WTC11 (cell line): ENCODE measurements around the gene PARVB. TPM values are rescaled to one million over a fixed set of nuclear protein-coding genes. Genes with fewer than 3 reads are reported as not detected.

ENCODE experiments used
- ATAC-seq: fragments of 200-7000 bp; cut with Tn5 transposase; 2 replicates; pipeline ENCODE4 v1.10.0; 2021; ENCODE audit warnings: mild to moderate bottlenecking, moderate library complexity
- CTCF ChIA-PET: fragments of 300-600 bp; sonication (Branson Sonifier 250); formaldehyde crosslinking; loops from one replicate; lab custom pipeline; 2021; ENCODE audit warnings: antibody characterized with exemption; lab: Charles Lee
- POLR2A ChIA-PET: fragments of 350-600 bp; sonication (Branson Sonifier 250); formaldehyde crosslinking; loops from one replicate; lab custom pipeline; 2021; ENCODE audit warnings: antibody characterized with exemption; lab: Charles Lee
- DNase-seq: peaks from one replicate; pipeline ENCODE4 v3.0.0; 2021; ENCODE audit warnings: low spot score
- H3K27ac Mint-ChIP-seq: 2 replicates; pipeline ENCODE4 v1.8.0; 2021; ENCODE audit warnings: mixed read lengths
- H3K27me3 Mint-ChIP-seq: 2 replicates; pipeline ENCODE4 v1.8.0; 2021; ENCODE audit warnings: low read depth, mild to moderate bottlenecking, moderate library complexity, mixed read lengths
- H3K36me3 Mint-ChIP-seq: 2 replicates; pipeline ENCODE4 v1.8.0; 2021; ENCODE audit warnings: mixed read lengths
- H3K4me1 Mint-ChIP-seq: 2 replicates; pipeline ENCODE4 v1.8.0; 2022; ENCODE audit warnings: mixed read lengths
- H3K4me3 Mint-ChIP-seq: 2 replicates; pipeline ENCODE4 v1.8.0; 2021; ENCODE audit warnings: mild to moderate bottlenecking, moderate library complexity, mixed read lengths
- H3K9me3 Mint-ChIP-seq: 2 replicates; pipeline ENCODE4 v1.8.0; 2021; ENCODE audit warnings: mixed read lengths
- ELF4 ChIP-seq: sonication (generic); formaldehyde crosslinking; IDR thresholded peaks from 2 replicates; pipeline ENCODE4 v1.8.1; 2022; ENCODE audit warnings: low read depth, mild to moderate bottlenecking, moderate library complexity, missing genetic modification reagents
- FOXJ3 ChIP-seq: sonication (generic); formaldehyde crosslinking; IDR thresholded peaks from 2 replicates; pipeline ENCODE4 v1.9.0; 2021; ENCODE audit warnings: missing genetic modification reagents, mild to moderate bottlenecking, borderline replicate concordance
- FOXP1 ChIP-seq: sonication (generic); formaldehyde crosslinking; IDR thresholded peaks from 2 replicates; pipeline ENCODE4 v1.8.0; 2022; ENCODE audit warnings: missing genetic modification reagents, mild to moderate bottlenecking, moderate library complexity, borderline replicate concordance
- GABPB1 ChIP-seq: sonication (generic); formaldehyde crosslinking; IDR thresholded peaks from 2 replicates; pipeline ENCODE4 v1.8.1; 2023; ENCODE audit warnings: mild to moderate bottlenecking, missing genetic modification reagents
- HMGA2 ChIP-seq: fragments of 250-450 bp; sonication (Bioruptor Pico); IDR thresholded peaks from 2 replicates; pipeline ENCODE4 v1.4.0; 2021; ENCODE audit warnings: mild to moderate bottlenecking, moderate library complexity
- KAT7 ChIP-seq: sonication (generic); formaldehyde crosslinking; IDR thresholded peaks from 2 replicates; pipeline ENCODE4 v1.8.1; 2023; ENCODE audit warnings: missing genetic modification reagents, mild to moderate bottlenecking, borderline replicate concordance
- TCF7 ChIP-seq: sonication (generic); formaldehyde crosslinking; IDR thresholded peaks from 2 replicates; pipeline ENCODE4 v1.8.0; 2022; ENCODE audit warnings: mild to moderate bottlenecking, low read depth, missing genetic modification reagents, moderate library complexity
- TEAD1 ChIP-seq: sonication (generic); formaldehyde crosslinking; IDR thresholded peaks from 2 replicates; pipeline ENCODE4 v1.8.0; 2022; ENCODE audit warnings: mild to moderate bottlenecking, missing genetic modification reagents
- ZBTB21 ChIP-seq: sonication (generic); formaldehyde crosslinking; IDR thresholded peaks from 2 replicates; pipeline ENCODE4 v1.8.1; 2023; ENCODE audit warnings: mild to moderate bottlenecking, missing genetic modification reagents, borderline replicate concordance
- ZNF138 ChIP-seq: sonication (generic); formaldehyde crosslinking; conservative IDR thresholded peaks from 2 replicates; pipeline ENCODE4 v1.8.1; 2022; ENCODE audit warnings: mild to moderate bottlenecking, moderate library complexity, missing genetic modification reagents
- ZNF263 ChIP-seq: sonication (generic); formaldehyde crosslinking; IDR thresholded peaks from 2 replicates; pipeline ENCODE4 v1.8.1; 2022; ENCODE audit warnings: low read depth, mild to moderate bottlenecking, moderate library complexity, missing genetic modification reagents
- ZNF671 ChIP-seq: fragments of 250-450 bp; sonication (Bioruptor Pico); IDR thresholded peaks from 2 replicates; pipeline ENCODE4 v1.8.0; 2021; ENCODE audit warnings: mild to moderate bottlenecking
- total RNA-seq: library from RNA; stranded (reverse); gene quantifications from 3 replicates; pipeline ENCODE4 v1.2.3, GENCODE V29; 2021
- TF ChIP-seq, protein P1 (sequence below): sonication (generic); formaldehyde crosslinking; IDR thresholded peaks from 2 replicates; pipeline ENCODE4 v1.8.1; 2022; ENCODE audit warnings: low read depth, missing genetic modification reagents, borderline replicate concordance
- TF ChIP-seq, protein P2 (sequence below): sonication (generic); formaldehyde crosslinking; IDR thresholded peaks from 2 replicates; pipeline ENCODE4 v1.8.1; 2022; ENCODE audit warnings: missing genetic modification reagents, borderline replicate concordance
- TF ChIP-seq, protein P3 (sequence below): sonication (generic); formaldehyde crosslinking; IDR thresholded peaks from 2 replicates; pipeline ENCODE4 v1.8.1; 2022; ENCODE audit warnings: mild to moderate bottlenecking, missing genetic modification reagents, moderate library complexity, borderline replicate concordance
- TF ChIP-seq, protein P4 (sequence below): sonication (generic); formaldehyde crosslinking; conservative IDR thresholded peaks from 2 replicates; pipeline ENCODE4 v1.8.1; 2022; ENCODE audit warnings: mild to moderate bottlenecking, missing genetic modification reagents
- TF ChIP-seq, protein P5 (sequence below): sonication (generic); formaldehyde crosslinking; IDR thresholded peaks from 2 replicates; pipeline ENCODE4 v1.8.1; 2023; ENCODE audit warnings: mild to moderate bottlenecking, moderate library complexity, missing genetic modification reagents
- TF ChIP-seq, protein P6 (sequence below): sonication (generic); formaldehyde crosslinking; conservative IDR thresholded peaks from 2 replicates; pipeline ENCODE4 v1.8.1; 2023; ENCODE audit warnings: mild to moderate bottlenecking, low read depth, missing genetic modification reagents, moderate library complexity
- TF ChIP-seq, protein P7 (sequence below): sonication (generic); formaldehyde crosslinking; IDR thresholded peaks from 2 replicates; pipeline ENCODE4 v1.8.0; 2022; ENCODE audit warnings: mild to moderate bottlenecking, missing genetic modification reagents
- TF ChIP-seq, protein P8 (sequence below): sonication (generic); formaldehyde crosslinking; IDR thresholded peaks from 2 replicates; pipeline ENCODE4 v1.8.0; 2023; ENCODE audit warnings: missing genetic modification reagents

PARVB gene
- total RNA-seq, 1 experiment from 2014 or later = 3.3 TPM

DNA sequence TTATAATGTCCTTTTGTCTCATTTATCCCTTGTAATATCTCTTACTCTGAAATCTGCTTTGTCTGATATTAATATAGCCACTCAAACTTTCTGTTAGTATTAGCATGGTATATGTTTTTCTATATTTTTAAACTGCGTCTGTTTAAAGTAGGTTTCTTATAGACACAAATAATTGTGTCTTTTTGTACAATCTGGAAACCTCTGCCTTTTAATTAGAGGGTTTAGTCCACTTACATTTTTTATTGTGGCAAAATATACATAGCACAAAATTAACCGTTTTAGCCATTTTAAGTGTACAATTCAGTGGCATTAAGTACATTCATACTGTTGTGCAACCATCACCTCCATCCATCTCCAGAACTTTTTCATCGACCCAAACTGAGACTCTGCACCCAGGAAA, 185.2 kb downstream of the PARVB start:
- ATAC-seq = no peak
- H3K36me3 Mint-ChIP-seq = 0 out of 2 replicates have a peak, but pooled peaks cover 3% of the 10 kb centered on the region
- H3K27ac Mint-ChIP-seq = no peak overlapping the region
- H3K4me3 Mint-ChIP-seq = no peak overlapping the region
- TF ChIP-seq ZBTB21 (CRISPR knock-in tag) = no peak
- TF ChIP-seq, protein P1, sequence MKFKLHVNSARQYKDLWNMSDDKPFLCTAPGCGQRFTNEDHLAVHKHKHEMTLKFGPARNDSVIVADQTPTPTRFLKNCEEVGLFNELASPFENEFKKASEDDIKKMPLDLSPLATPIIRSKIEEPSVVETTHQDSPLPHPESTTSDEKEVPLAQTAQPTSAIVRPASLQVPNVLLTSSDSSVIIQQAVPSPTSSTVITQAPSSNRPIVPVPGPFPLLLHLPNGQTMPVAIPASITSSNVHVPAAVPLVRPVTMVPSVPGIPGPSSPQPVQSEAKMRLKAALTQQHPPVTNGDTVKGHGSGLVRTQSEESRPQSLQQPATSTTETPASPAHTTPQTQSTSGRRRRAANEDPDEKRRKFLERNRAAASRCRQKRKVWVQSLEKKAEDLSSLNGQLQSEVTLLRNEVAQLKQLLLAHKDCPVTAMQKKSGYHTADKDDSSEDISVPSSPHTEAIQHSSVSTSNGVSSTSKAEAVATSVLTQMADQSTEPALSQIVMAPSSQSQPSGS (CRISPR knock-in tag) = no peak
- TF ChIP-seq ZNF671 (CRISPR knock-in tag) = no peak
- TF ChIP-seq, protein P2, sequence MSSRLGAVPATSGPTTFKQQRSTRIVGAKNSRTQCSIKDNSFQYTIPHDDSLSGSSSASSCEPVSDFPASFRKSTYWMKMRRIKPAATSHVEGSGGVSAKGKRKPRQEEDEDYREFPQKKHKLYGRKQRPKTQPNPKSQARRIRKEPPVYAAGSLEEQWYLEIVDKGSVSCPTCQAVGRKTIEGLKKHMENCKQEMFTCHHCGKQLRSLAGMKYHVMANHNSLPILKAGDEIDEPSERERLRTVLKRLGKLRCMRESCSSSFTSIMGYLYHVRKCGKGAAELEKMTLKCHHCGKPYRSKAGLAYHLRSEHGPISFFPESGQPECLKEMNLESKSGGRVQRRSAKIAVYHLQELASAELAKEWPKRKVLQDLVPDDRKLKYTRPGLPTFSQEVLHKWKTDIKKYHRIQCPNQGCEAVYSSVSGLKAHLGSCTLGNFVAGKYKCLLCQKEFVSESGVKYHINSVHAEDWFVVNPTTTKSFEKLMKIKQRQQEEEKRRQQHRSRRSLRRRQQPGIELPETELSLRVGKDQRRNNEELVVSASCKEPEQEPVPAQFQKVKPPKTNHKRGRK (CRISPR knock-in tag) = no peak
- TF ChIP-seq, protein P3, sequence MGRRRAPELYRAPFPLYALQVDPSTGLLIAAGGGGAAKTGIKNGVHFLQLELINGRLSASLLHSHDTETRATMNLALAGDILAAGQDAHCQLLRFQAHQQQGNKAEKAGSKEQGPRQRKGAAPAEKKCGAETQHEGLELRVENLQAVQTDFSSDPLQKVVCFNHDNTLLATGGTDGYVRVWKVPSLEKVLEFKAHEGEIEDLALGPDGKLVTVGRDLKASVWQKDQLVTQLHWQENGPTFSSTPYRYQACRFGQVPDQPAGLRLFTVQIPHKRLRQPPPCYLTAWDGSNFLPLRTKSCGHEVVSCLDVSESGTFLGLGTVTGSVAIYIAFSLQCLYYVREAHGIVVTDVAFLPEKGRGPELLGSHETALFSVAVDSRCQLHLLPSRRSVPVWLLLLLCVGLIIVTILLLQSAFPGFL (CRISPR knock-in tag) = no peak
- TF ChIP-seq KAT7 (CRISPR knock-in tag) = no peak
- TF ChIP-seq ELF4 (CRISPR knock-in tag) = no peak
- no peak for TF ChIP-seq HMGA2
- no peak for TF ChIP-seq FOXJ3 (CRISPR knock-in tag)
- no peak for TF ChIP-seq TCF7 (CRISPR knock-in tag)
- TF ChIP-seq, protein P4, sequence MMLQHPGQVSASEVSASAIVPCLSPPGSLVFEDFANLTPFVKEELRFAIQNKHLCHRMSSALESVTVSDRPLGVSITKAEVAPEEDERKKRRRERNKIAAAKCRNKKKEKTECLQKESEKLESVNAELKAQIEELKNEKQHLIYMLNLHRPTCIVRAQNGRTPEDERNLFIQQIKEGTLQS (CRISPR knock-in tag) = no peak
- H3K4me1 Mint-ChIP-seq = no peaks in the 10 kb centered on the region
- peaks cover 2% of the 10 kb centered on the region; the same call in 1 of the 2 replicates for H3K27me3 Mint-ChIP-seq
- ChIA-PET POLR2A (no interaction called here), CTCF (no interaction called here)
- no peak for DNase-seq
- peaks cover 16% of the 10 kb centered on the region for H3K9me3 Mint-ChIP-seq

DNA sequence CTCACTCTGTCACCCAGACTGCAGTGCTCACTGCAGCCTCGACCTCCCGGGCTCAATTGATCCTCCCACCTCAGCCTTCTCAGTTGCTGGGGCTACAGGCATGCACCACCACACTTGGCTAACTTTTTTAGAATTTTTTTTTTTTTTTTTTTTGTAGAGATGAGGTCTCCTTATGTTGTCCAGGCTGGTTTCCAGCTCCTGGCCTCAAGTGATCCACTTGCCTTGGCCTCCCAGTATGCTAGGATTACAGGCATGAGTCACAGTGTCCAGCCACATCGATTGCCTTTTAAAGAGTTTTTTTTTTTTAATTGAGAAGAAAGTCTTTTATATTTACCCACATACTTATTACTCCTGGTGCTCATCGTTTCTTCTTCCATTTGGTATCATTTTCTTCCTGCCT, 186.6 kb downstream of the PARVB start:
- H3K4me3 Mint-ChIP-seq = no peak overlapping the region
- CTCF ChIA-PET = no interaction called here
- no peak overlapping the region for H3K27ac Mint-ChIP-seq
- no peak for DNase-seq
- no peaks in the 10 kb centered on the region for H3K4me1 Mint-ChIP-seq
- H3K27me3 Mint-ChIP-seq = peaks cover 2% of the 10 kb centered on the region; the same call in 1 of the 2 replicates
- POLR2A ChIA-PET = no interaction called here
- no peak for TF ChIP-seq ZNF263 (CRISPR knock-in tag)
- no peak for TF ChIP-seq TEAD1 (CRISPR knock-in tag)
- TF ChIP-seq, protein P5, sequence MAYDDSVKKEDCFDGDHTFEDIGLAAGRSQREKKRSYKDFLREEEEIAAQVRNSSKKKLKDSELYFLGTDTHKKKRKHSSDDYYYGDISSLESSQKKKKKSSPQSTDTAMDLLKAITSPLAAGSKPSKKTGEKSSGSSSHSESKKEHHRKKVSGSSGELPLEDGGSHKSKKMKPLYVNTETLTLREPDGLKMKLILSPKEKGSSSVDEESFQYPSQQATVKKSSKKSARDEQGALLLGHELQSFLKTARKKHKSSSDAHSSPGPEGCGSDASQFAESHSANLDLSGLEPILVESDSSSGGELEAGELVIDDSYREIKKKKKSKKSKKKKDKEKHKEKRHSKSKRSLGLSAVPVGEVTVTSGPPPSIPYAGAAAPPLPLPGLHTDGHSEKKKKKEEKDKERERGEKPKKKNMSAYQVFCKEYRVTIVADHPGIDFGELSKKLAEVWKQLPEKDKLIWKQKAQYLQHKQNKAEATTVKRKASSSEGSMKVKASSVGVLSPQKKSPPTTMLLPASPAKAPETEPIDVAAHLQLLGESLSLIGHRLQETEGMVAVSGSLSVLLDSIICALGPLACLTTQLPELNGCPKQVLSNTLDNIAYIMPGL (CRISPR knock-in tag) = no peak
- TF ChIP-seq ZNF138 (CRISPR knock-in tag) = no peak
- TF ChIP-seq, protein P6, sequence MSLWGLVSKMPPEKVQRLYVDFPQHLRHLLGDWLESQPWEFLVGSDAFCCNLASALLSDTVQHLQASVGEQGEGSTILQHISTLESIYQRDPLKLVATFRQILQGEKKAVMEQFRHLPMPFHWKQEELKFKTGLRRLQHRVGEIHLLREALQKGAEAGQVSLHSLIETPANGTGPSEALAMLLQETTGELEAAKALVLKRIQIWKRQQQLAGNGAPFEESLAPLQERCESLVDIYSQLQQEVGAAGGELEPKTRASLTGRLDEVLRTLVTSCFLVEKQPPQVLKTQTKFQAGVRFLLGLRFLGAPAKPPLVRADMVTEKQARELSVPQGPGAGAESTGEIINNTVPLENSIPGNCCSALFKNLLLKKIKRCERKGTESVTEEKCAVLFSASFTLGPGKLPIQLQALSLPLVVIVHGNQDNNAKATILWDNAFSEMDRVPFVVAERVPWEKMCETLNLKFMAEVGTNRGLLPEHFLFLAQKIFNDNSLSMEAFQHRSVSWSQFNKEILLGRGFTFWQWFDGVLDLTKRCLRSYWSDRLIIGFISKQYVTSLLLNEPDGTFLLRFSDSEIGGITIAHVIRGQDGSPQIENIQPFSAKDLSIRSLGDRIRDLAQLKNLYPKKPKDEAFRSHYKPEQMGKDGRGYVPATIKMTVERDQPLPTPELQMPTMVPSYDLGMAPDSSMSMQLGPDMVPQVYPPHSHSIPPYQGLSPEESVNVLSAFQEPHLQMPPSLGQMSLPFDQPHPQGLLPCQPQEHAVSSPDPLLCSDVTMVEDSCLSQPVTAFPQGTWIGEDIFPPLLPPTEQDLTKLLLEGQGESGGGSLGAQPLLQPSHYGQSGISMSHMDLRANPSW = no peak
- TF ChIP-seq, protein P7, sequence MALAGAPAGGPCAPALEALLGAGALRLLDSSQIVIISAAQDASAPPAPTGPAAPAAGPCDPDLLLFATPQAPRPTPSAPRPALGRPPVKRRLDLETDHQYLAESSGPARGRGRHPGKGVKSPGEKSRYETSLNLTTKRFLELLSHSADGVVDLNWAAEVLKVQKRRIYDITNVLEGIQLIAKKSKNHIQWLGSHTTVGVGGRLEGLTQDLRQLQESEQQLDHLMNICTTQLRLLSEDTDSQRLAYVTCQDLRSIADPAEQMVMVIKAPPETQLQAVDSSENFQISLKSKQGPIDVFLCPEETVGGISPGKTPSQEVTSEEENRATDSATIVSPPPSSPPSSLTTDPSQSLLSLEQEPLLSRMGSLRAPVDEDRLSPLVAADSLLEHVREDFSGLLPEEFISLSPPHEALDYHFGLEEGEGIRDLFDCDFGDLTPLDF = no peak
- TF ChIP-seq FOXP1 (CRISPR knock-in tag) = no peak
- TF ChIP-seq, protein P8, sequence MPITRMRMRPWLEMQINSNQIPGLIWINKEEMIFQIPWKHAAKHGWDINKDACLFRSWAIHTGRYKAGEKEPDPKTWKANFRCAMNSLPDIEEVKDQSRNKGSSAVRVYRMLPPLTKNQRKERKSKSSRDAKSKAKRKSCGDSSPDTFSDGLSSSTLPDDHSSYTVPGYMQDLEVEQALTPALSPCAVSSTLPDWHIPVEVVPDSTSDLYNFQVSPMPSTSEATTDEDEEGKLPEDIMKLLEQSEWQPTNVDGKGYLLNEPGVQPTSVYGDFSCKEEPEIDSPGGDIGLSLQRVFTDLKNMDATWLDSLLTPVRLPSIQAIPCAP = no peak
- TF ChIP-seq GABPB1 (CRISPR knock-in tag) = no peak
- TF ChIP-seq TCF7 (CRISPR knock-in tag) = no peak
- H3K9me3 Mint-ChIP-seq = peaks cover 16% of the 10 kb centered on the region
- ATAC-seq = no peak
- H3K36me3 Mint-ChIP-seq = 0 out of 2 replicates have a peak, but pooled peaks cover 3% of the 10 kb centered on the region
